Measurements from ENCODE around the gene KCNQ1.

The KCNQ1 gene

DNA sequence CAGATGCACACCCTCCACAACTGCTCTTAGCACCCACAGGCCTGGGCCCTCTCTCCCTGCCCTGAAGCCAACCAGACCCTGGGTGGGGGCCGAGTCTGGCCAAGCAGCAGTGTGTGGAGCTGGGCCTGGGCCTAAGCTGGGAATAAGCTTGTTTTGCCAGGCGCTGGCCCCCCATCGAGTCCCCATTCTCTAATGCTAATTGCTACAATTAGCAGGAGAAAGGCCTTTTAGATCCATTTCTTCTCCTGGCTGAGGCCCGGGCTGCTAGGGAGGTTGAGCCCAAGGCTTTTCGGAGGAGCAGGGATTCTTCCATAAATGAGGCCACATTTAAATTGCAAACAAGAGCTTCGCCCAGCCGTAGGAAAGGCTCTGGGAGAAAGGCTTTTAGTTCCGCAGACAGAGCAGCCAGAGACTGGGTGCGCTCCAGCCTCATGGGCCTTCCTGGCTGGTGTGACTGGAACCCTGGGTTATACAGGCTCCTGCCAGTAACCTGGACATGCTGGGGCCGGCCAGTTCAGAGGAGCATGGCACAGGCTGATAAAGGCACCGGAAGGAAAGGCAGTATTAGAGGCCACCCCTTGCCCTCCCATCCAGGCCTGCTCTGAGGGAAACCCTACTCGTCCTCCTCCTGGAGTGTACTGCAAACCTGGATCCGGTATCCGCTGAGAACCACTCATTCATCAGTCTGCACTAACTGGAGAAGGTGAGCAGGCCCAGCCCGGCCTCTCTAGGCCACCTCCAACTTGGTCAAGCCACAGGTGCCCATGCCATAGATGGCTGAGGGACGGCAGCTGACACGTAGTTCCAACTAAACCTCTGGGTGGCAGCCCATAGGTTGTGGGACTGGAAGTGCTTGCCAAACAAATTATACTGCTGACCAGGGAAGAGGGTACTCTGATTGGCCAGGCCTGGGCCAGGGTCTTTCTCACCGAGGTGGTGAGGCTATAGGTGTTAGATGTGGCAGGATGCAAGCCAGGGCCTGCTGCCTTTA, 248.8 kb downstream of the KCNQ1 start:
- DNase-seq, result no peak

DNA sequence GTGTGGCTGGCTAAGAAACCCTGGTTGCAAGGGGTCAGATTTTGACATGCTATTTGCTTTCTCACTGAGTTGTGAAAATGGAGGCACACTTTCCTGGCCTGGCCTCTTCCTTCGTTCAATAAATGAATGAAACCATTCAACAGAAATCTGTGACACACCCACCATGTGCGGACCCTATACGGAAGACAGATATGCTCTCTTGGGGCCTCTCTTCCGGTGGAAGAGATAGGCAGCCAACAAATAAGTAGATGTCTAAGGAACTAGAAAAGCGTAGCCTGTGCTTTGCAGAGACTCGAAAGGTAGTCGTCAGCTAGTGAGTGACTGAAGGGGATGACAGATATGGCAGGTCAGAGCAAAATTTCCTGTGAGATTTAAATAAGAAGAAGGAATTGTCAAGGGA, 249.7 kb downstream of the KCNQ1 start:
- DNase-seq, result no peak

- DNase-seq, result no peak
These were observed 250.5 kb downstream of the KCNQ1 start for GRCh38 chr11:2694995-2695939.

DNA sequence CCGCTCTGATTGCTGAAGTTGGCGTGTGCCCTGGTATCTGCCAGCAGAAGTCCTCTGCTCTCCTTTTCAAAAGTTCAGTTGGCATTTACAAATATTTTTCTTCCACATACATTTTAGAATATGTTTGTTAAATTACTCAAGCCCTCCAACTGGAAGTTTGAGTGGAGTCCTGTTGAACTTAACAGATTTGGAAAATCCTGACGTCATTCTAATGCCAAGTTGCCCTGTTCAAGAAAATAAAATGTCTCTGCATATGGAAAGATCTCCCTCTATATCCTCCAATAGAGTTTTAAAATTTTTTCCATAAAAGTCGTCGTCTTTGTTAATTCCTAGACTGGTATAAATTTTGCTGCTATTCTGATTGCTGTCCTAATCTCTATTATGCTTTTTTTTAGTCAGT, 251.6 kb downstream of the KCNQ1 start:
- DNase-seq, result no peak

- no peak for DNase-seq
These were observed 253.1 kb downstream of the KCNQ1 start for GRCh38 chr11:2697866-2698265.

GRCh38 chr11:2698386-2699184, 253.8 kb downstream of the KCNQ1 start:
- DNase-seq, result no peak

- DNase-seq, result no peak
These were observed 254.3 kb downstream of the KCNQ1 start for GRCh38 chr11:2699185-2699530.

GRCh38 chr11:2699531-2700414, 255.0 kb downstream of the KCNQ1 start, which contains the start of gene KCNQ1OT1:
TSS of gene KCNQ1OT1 (minus strand) at chr11:2699994.
- DNase-seq, result peak; percentile 85

DNA sequence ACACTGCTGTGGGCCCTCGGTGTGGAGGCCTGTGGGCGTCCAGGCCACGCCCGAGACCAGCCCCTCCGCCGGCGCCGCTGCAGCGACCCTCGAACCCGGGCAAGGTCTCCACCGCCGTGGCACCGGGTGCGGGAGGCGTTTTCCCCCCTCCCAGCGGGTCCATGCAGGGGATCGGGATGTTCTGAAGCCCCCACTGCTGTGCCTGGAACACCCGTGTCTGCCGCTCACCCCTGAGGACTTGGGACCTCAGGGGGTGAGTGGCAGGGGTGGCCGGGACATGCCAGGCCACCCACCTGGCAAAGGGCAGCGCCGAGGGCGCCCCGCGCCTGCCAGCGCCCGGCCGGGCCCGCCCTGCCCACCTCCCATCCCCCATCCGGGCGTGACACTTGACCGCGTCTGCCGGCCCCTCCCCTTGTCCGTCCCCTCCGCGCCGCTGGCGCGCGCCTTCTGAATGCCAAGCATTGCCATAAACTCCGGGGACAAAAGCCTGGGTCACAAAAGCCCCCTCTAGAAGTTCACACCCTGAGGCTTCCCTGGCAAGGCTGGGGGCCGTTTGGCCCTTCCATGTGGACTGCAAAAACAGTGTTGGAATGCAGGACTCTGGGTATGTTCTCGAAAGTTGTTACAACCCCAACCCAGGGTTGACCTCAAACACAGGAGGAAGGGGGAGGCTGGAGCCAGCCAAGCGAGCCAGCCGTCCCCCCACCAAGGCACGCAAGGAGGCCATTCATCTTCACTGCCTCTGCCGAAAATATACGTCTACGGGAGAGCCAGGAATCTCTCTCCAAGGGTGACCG, 255.8 kb downstream of the KCNQ1 start:
- DNase-seq, result peak; percentile 23

GRCh38 chr11:2701230-2701629, 256.4 kb downstream of the KCNQ1 start:
- DNase-seq, result no peak

DNA sequence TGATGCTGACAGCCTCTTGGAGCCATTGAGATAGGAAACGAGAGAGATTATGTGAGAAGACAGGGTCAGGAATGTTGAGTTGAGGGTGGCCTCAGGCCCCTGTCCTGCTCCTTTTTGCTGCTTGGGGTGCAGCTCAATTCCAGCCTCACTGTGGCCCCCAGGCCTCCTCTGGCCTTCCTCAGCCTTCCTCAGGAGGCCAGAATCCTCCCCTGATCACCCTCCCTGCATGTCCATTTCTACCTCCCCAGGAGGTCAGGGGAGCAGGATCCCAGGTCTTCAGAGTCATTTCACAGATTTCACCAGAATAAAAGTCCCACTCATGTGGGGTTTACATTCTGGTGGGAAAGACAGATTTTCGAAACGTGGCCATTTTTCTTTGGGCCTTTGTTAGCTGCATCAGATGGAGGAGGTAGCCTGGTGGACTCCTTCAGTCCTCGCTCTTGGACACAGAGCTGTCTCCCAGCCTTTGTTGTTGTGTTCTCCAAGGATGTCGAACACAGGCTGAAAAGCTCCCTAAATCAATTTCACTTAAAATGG, 257.2 kb downstream of the KCNQ1 start:
- no peak for DNase-seq

GRCh38 chr11:2702771-2703362, 258.1 kb downstream of the KCNQ1 start:
- no peak for DNase-seq

DNA sequence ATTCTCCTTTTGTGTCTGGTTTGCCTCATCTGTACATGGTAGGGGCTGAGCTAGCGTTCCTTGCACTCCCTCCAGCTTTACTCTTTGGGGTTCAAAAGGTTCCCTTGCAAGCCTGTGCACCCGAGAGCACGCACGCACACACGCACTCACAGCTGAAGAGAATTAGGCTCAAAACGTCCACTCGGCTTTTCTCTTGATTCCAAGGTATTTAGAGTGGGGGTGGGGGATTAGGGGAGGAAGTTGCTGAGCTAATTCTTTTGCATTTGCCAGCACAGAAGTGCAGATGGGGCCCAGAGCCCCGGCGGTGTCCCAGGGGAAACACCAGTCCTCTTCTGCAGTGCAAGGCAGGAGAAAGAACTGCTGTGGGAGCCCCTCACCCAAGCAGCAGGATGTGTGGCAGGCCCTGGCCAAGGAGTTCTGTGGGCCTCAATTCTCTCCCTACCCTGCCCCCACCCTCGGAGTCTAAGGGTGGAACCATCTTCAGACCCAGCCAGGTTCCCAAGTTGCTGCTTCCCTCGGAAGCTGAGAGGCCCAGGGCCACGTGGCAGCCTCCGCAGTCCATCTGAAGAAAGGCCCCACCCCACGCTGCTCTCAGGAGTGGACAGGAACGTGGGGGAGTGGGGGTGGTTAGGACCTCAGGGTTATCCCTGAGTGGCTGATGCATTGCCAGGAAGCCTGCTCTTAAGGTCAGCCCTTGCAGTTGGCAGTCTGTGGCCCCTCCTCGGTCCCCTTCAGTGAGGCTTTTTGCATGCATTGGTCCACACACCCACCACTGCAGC, 258.7 kb downstream of the KCNQ1 start:
- DNase-seq, result no peak

DNA sequence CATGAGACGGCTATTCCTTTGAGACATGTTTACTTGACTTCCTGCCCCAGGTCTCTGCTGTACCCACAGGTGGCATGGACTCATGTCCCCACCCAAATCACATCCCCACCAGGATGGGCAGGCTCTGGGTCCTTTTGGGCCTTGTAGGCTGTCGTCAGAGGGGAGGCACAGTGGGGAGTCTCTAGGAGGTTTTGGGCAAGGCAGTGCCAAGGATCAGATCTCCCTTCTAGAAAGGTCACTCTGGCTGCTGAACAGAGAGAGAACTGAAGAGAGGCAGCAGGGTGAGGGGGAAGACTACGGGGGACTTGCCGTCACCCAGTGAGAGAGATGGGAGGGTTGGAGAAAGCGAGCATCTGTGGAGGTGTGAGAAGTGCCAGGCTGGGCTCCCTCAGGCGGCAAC, 259.5 kb downstream of the KCNQ1 start:
- DNase-seq, result no peak

DNA sequence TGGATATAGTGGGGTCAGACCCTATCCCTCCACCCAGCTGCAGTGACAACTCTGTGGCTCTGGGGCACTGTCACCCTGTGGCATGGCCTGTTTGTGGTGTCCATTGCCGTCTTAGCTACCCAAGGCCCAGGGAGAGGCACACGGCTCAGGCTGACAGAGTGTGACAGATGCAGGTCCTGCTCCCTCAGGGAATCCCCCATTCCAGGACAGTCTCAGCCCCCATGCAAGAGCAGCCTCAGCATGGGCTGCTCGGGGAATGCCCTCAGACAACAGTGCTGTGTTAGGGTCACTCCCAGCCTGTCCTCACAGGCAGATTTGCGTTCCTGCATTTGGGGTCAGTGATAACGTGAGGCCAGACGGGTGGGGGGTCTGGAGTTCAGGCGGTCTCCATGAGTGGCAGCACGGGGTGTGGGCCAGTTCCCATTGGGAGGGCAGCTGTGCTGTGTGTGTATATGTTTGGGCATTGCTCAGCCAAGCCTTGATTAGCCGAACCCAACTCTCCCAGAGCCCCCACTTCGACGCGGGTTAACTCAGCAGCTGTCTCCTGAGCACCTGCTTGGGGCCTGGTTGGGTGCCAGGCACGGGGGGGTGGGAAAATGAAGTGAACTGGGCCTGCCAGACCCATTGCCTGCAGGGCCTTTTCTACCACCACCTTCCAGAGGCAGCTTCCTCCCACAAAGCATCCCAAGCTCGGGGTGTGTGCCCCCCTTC, 260.2 kb downstream of the KCNQ1 start:
- no peak for DNase-seq

- DNase-seq, result no peak
These were observed 261.5 kb downstream of the KCNQ1 start for GRCh38 chr11:2706321-2706720.

- DNase-seq, result no peak
These were observed 262.9 kb downstream of the KCNQ1 start for GRCh38 chr11:2707736-2708135.

DNA sequence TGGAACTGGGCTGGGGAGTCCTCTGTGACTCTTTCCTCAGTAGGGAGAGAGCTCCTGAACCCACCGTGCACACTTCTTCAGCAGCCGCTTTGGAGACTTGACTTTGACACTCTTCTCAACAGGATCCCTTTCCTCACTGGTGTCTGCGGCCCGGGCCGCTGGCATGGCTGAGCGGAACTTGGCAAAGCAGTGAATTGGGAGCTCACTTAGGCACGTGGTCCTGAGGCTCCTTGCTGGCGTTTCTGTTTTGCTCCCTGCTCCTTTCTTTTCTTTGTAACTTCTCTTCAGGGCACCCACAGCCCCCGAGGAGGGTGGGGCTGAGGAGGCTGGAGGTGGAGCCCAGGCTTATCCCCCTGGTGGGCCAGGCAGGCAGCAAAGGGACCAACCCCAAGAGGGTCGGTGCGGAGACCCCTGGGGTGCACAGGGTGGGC, 263.4 kb downstream of the KCNQ1 start:
- DNase-seq, result no peak

Data from stimulated activated CD4-positive, alpha-beta T cell treated with anti-CD3 and anti-CD28 coated beads, Interleukin-4, amount 100 ng/mL, for 24 hours (primary cell).